HepG2 (cell line): ENCODE results near the gene ARHGEF7. TPM values are rescaled to one million over a fixed set of nuclear protein-coding genes. Genes with fewer than 3 reads are reported as not detected.

Experiments used
- ATAC-seq: fragments of 200-7000 bp; cut with Tn5 transposase; 3 replicates; pipeline ENCODE4 v1.9.1; 2020; ENCODE audit warnings: mild to moderate bottlenecking, moderate library complexity
- BruUV-seq: library from RNA; stranded (reverse); fragments of 400-500 nt; replicated peaks from 2 replicates; lab custom pipeline; 2021; lab: Mats Ljungman, UMichigan
- CTCF ChIA-PET: fragments of 300-600 bp; formaldehyde crosslinking; extraction: SDS; loops from one replicate; lab custom pipeline; 2021; ENCODE audit warnings: low total read pairs, inconsistent platforms, low intra/inter-chr PET ratio; lab: Yijun Ruan, JAX
- POLR2A ChIA-PET: fragments of 350-600 bp; sonication (Branson Sonifier 250); formaldehyde crosslinking; loops from one replicate; lab custom pipeline; 2020; ENCODE audit warnings: antibody characterized with exemption, inconsistent platforms; lab: Yijun Ruan, JAX
- DNase-seq: peaks from one replicate; pipeline ENCODE4 v3.0.0-alpha.2; 2015; ENCODE audit warnings: low spot score
- FAIRE-seq: peaks from 3 replicates; lab custom pipeline; 2011; peaks lifted over from hg19 to GRCh38; lab: Jason Lieb, UNC
- H2AFZ ChIP-seq: one replicate; pipeline ENCODE4 v1.6.1; 2011; ENCODE audit warnings: low read length, inconsistent platforms
- H3K27ac ChIP-seq: fragments of 300-600 bp; 3 replicates; pipeline ENCODE4 v1.8.0; 2011; ENCODE audit warnings: mixed run types, mild to moderate bottlenecking, mixed read lengths, low read length, inconsistent platforms; ENCODE audit not compliant: insufficient read depth; ENCODE audit errors: extremely low read length
- H3K27me3 ChIP-seq, 2 experiments: fragments of 200-600 bp in 1 of 2; 2 replicates in 1 of 2; 3 replicates in 1 of 2; pipeline versions ENCODE4 v1.6.0 to v1.8.0; 2011; ENCODE audit warnings: low read length in 2 of 2, mild to moderate bottlenecking in 2 of 2, moderate library complexity in 2 of 2, inconsistent platforms in 1 of 2; ENCODE audit not compliant: insufficient read depth in 2 of 2, control insufficient read depth in 1 of 2
- H3K36me3 ChIP-seq, 2 experiments: fragments of 200-600 bp in 1 of 2; replicated peaks in 1 of 2; 2 replicates in 1 of 2; 3 replicates in 1 of 2; pipeline versions ENCODE4 v1.5.1 to v1.8.0; 2011; ENCODE audit warnings: low read length in 2 of 2, inconsistent platforms in 1 of 2; ENCODE audit not compliant: insufficient read depth in 2 of 2, control insufficient read depth in 1 of 2
- H3K4me1 ChIP-seq: 2 replicates; pipeline ENCODE4 v1.5.1; 2012; ENCODE audit warnings: low read length, inconsistent platforms; ENCODE audit not compliant: insufficient read depth
- H3K4me2 ChIP-seq: 2 replicates; pipeline ENCODE4 v1.6.0; 2011; ENCODE audit warnings: low read depth, low read length, inconsistent platforms
- H3K4me3 ChIP-seq, 3 experiments: fragments of 200-600 bp in 1 of 3; sonication (generic), shearing (Covaris generic) in 1 of 3; replicated peaks in 1 of 3; 2 replicates each; pipeline ENCODE4 v1.5.1; 2011 to 2016; ENCODE audit warnings: low read length in 3 of 3, inconsistent platforms in 2 of 3, low read depth in 2 of 3, mild to moderate bottlenecking in 2 of 3, control low read depth in 1 of 3, mixed read lengths in 1 of 3; ENCODE audit not compliant: insufficient read depth in 1 of 3
- H3K79me2 ChIP-seq: one replicate; pipeline ENCODE4 v1.6.1; 2011; ENCODE audit warnings: low read length, inconsistent platforms; ENCODE audit not compliant: insufficient read depth
- H3K9ac ChIP-seq: 2 replicates; pipeline ENCODE4 v1.6.0; 2011; ENCODE audit warnings: mild to moderate bottlenecking, low read depth, low read length, inconsistent platforms; ENCODE audit not compliant: insufficient read depth
- H3K9me3 ChIP-seq: 2 replicates; pipeline ENCODE4 v1.5.1; 2012; ENCODE audit warnings: mild to moderate bottlenecking, low read length
- H4K20me1 ChIP-seq: 2 replicates; pipeline ENCODE4 v1.6.0; 2011; ENCODE audit warnings: inconsistent platforms, mild to moderate bottlenecking, low read length, moderate library complexity; ENCODE audit not compliant: insufficient read depth
- FOSL1 ChIP-seq: sonication (generic); formaldehyde crosslinking; IDR thresholded peaks from 2 replicates; pipeline ENCODE4 v1.9.0; 2021; ENCODE audit warnings: missing genetic modification reagents, borderline replicate concordance
- KDM2A ChIP-seq: sonication (generic); formaldehyde crosslinking; IDR thresholded peaks from 2 replicates; pipeline ENCODE4 v1.4.0; 2020; ENCODE audit warnings: low read depth, missing genetic modification reagents, borderline replicate concordance
- NKX3-1 ChIP-seq: sonication (generic); formaldehyde crosslinking; IDR thresholded peaks from 2 replicates; pipeline ENCODE4 v1.5.0; 2020; ENCODE audit warnings: missing genetic modification reagents
- SNAPC5 ChIP-seq: sonication (generic); formaldehyde crosslinking; IDR thresholded peaks from 2 replicates; pipeline ENCODE4 v1.8.1; 2023; ENCODE audit warnings: mild to moderate bottlenecking, missing genetic modification reagents, borderline replicate concordance
- ZNF296 ChIP-seq: sonication (generic); formaldehyde crosslinking; conservative IDR thresholded peaks from 2 replicates; pipeline ENCODE4 v1.5.0; 2020; ENCODE audit warnings: mild to moderate bottlenecking, missing genetic modification reagents
- ZNF776 ChIP-seq: sonication (generic); formaldehyde crosslinking; IDR thresholded peaks from 2 replicates; pipeline ENCODE4 v1.4.0; 2020; ENCODE audit warnings: mild to moderate bottlenecking, missing genetic modification reagents
- ZNF781 ChIP-seq: sonication (generic); formaldehyde crosslinking; IDR thresholded peaks from 2 replicates; pipeline ENCODE4 v1.5.1; 2020; ENCODE audit warnings: borderline replicate concordance, mild to moderate bottlenecking, missing genetic modification reagents; ENCODE audit errors: not compliant biosample characterization
- WGBS: methylation state at CpG from one replicate; pipeline ENCODE4 v1.1.6; 2017; ENCODE audit warnings: low lambda C conversion rate; 5-methylcytosine and 5-hydroxymethylcytosine counted together
- in situ Hi-C: cut with HindIII; loops from 2 replicates; pipeline ENCODE4 v1.10.0; 2017; ENCODE audit warnings: low pct_unique_long_range_greater_than_20kb; ENCODE audit not compliant: extremely low pct_ligation_motif_present
- intact Hi-C: fragments of 100-400 bp; cut with micrococcal nuclease; formaldehyde crosslinking; loops from one replicate; pipeline ENCODE4 v1.10.0; 2022; ENCODE audit not compliant: unreplicated experiment
- polyA plus RNA-seq, 8 experiments: library from polyadenylated mRNA; depleted of rRNA in 3 of 8; stranded (reverse) in 7 of 8; unstranded in 1 of 8; fragments of >200 nt; fragmentation: Illumina TruSeq in 4 of 8; extraction: Trizol in 4 of 8; gene quantifications; 2 replicates each; pipeline versions ENCODE4 v1.2.1 to v1.2.3, GENCODE V29; 2011 to 2016; ENCODE audit warnings: low read depth in 4 of 8, missing spikeins in 1 of 8, mixed read lengths in 1 of 8; ENCODE audit not compliant: insufficient read depth in 1 of 8
- total RNA-seq, 5 experiments: library from RNA; depleted of rRNA; stranded (reverse); fragments of >200 nt; fragmentation: Illumina TruSeq; extraction: Trizol; gene quantifications; 2 replicates each; pipeline ENCODE4 v1.2.3, GENCODE V29; 2016; ENCODE audit warnings: low read depth in 1 of 5

The ARHGEF7 gene
- total and polyA plus RNA-seq, 2 of the 13 experiments (the other 11 are each of a cell fraction or from before 2014, with no cell fraction given): 15.7 to 22.3 TPM

GRCh38 chr13:111174377-111175114 is 59.4 kb downstream of the ARHGEF7 start:
- peaks cover 4 to 17% of the 10 kb centered on the region in 2 experiments; a peak in 4 of 5 replicates for H3K36me3 ChIP-seq
- peaks cover 40% of the 10 kb centered on the region for H4K20me1 ChIP-seq
- BruUV-seq: no TSS peak
- H3K4me3 ChIP-seq: no peak overlapping the region
- no peak overlapping the region for H2AFZ ChIP-seq
- no peaks in the 10 kb centered on the region for H3K9me3 ChIP-seq
- H3K27me3 ChIP-seq: no peaks in the 10 kb centered on the region
- intact Hi-C loops (no loop called here), in situ Hi-C loops (no loop called here)
- H3K27ac ChIP-seq: no peak overlapping the region
- ChIA-PET CTCF (no interaction called here), POLR2A (no interaction called here)
- peaks cover 82% of the 10 kb centered on the region for H3K79me2 ChIP-seq
- no peak for FAIRE-seq
- H3K4me1 ChIP-seq: peaks cover 45% of the 10 kb centered on the region
- H3K4me2 ChIP-seq: no peak overlapping the region
- WGBS: 96% methylated on average over 12 of the region's 15 CpGs
- no peak for ATAC-seq
- TF ChIP-seq SNAPC5 (CRISPR knock-in tag): no peak
- no peak for TF ChIP-seq FOSL1 (CRISPR knock-in tag)
- no peak for DNase-seq
- no peak overlapping the region for H3K9ac ChIP-seq

DNA sequence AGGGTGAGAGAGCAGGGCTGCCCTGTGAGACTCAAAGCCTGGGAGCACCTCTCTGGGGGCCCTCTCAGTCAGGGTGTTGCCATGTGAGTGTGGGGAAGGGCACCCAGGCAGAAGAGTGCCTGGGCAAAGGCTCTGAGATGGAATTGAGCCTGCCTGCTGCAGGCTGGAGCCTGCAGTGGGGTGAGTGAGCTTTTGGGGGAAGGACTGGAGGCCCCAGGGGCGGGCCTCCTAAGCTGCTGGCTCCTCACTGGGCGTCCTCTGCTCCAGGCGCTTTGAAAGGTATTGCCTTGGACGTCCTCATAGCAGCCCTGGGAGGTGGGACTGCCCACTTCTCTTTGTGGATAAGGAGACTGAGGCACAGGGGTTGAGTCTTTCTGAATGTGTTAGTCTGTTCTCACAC is 60.3 kb downstream of the ARHGEF7 start:
- H3K79me2 ChIP-seq: peaks cover 82% of the 10 kb centered on the region
- in situ Hi-C loops (no loop called here), intact Hi-C loops (no loop called here)
- FAIRE-seq (no peak), ATAC-seq (no peak), DNase-seq (no peak)
- WGBS: no CpG with 5 or more reads among the region's 4 CpGs
- no peaks in the 10 kb centered on the region for H3K9me3 ChIP-seq
- no peak overlapping the region for H3K27ac ChIP-seq
- peaks cover 40% of the 10 kb centered on the region for H4K20me1 ChIP-seq
- no peak overlapping the region for H2AFZ ChIP-seq
- H3K4me1 ChIP-seq: peaks cover 39% of the 10 kb centered on the region
- peaks cover 4 to 17% of the 10 kb centered on the region in 2 experiments; a peak in 4 of 5 replicates for H3K36me3 ChIP-seq
- ChIA-PET CTCF (no interaction called here), POLR2A (no interaction called here)
- no peak overlapping the region for H3K4me3 ChIP-seq
- H3K9ac ChIP-seq: no peak overlapping the region
- TF ChIP-seq ZNF781 (CRISPR knock-in tag) (no peak), ZNF296 (CRISPR knock-in tag) (no peak), KDM2A (CRISPR knock-in tag) (no peak), ZNF776 (CRISPR knock-in tag) (no peak), NKX3-1 (no peak)
- H3K27me3 ChIP-seq: no peaks in the 10 kb centered on the region
- BruUV-seq: no TSS peak
- no peak overlapping the region for H3K4me2 ChIP-seq
